SK-N-DZ (cell line): ENCODE results near the gene LYVE1.
A peak's percentile ranks its signal among the peaks of the same experiment; 100 is the strongest.

Experiments
- DNase-seq: peaks from one replicate; pipeline ENCODE4 v3.0.0-alpha.2; 2015; ENCODE audit warnings: low spot score

The LYVE1 gene

DNA sequence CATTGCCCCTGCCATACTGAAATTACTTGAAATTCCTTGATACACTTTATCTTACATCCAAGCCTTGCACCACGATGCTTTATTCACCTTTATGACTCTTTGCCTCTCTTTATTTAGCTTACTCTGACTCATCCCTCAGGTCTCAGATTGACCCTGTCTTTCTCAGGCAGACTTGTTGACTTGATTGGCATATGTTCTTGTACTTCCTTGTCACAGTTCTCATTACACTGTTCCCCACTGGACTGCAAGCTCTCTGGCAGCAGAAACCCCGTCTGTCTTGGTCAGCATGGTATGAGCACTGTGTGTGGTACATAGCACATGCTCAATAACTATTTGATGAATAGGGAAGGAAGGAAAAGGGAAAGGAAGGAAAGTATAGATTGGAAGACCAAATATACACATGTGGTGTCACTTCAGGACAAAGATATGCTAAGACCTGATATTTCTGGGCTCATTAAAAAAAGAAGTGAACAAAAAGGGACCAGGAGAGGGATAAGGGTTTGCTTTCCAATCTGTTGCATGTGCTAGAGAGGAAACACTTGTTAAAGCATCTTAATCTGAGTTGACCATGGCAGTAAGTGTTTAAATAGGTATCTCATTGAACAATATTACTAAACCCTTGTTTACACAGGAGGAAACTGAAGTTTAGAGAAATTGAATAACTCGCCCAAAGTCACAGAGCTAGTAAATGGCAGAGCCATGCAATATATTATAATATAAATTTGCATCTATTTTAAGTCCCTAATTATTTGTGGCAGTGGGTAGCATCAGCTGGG lies 7.2 kb downstream of the LYVE1 start:
- no peak for DNase-seq

DNA sequence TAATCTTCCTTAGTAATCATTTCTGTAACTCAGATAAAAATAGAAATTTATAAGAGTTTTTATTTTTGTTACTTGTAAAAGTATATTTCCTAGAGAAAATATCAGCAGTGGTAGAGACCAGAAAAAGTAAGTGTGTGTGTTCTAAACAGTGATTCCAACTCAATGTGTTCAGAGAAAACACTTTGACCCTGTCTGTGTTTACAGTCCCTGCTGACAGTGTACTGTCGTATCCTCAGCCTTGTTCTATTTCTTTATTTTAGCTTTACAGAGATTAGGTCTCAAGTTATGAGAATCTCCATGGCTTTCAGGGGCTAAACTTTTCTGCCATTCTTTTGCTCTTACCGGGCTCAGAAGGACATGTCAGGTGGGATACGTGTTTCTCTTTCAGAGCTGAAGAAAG lies 10.2 kb downstream of the LYVE1 start:
- no peak for DNase-seq

DNA sequence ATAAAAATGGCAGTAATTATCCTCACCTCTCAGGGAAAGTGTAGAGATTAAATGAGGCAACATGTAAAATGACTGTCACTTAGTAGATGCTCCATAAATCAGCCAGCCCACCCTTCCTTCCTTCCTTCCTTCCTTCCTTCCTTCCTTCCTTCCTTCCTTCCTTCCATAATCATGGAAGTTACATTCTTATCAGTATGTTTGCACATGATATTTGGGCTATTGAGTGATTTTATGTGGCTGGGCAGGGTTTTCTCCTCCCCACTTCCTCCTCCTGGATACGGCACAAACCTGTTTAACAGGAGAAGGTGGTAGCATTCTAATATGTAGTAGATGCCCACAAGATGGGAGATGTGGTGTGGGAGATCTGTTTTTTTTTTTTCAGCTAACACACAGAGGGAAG lies 11.9 kb downstream of the LYVE1 start:
- no peak for DNase-seq

DNA sequence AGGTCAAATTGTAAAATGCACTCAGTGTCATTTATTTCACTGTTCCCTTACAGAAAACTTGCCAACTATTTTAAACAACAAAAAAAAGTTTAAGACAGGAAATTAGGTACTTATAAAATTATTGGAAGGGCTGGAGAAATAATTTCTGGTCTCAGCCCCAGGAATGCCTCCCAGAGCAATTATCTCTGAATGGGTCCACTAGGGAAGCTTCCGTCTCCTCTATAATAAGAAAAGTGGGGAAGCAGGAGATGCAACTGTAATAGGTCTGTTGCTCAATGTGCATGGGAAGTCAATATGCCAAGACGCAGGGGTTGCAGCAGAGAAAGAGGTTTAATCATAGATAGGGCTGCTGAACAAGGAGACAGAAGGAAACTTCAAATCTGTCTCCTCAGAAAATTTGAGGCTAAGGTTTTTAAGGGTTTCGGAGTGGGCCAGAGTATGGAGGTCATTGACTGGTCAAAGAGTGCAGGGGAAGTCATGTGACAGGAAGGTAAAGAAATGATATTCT lies 16.6 kb downstream of the LYVE1 start:
- DNase-seq: no peak

DNA sequence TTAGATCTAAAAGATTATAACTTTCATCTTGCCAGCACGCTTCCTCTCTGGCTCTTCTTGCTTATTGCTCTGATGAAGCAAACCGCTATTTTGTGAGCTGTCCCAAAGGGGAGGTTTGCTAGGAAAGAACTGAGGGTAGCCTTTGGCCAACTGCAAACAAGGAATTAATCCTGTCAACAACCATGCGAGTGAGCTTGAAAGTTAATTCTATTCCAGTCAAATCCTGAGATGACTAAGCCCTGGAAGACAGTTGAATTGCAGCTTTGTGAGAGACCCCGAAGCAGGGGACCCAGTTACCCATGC lies 17.2 kb downstream of the LYVE1 start:
- no peak for DNase-seq

DNA sequence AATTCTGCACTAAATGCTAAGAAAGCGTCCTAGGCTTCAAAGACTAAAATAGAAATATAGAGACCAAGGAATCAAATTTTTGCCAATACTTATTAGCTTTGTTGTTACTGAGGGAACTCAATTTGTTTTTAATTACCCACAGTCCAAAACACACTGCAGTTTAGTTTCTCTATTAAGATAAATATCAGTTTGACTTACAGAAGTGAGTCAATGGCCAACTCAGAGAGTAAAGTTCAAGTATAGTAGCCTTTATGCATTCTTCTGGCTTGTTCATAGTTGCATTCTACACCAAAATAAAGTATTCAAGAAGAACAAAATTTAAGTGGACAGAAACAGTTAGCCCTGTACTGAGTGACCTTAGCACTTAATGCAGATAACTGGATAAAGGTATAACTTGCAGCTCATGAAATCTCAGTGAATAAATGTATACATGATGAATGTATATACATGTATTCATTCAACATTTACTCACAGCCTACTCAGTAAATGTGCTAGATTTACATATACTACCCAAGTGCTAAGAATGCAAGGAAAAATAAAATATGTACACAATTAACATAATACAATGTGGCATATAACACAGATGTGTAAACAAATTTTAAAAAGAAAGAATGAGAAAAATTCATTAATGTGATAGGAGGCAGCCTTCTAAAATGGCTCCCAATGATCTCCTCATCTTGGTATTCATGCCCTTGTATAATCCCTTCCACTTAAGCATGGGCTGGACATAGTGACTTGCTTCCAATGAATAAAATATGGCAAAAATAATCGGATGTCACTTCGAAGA lies 17.8 kb downstream of the LYVE1 start:
- DNase-seq: no peak

DNA sequence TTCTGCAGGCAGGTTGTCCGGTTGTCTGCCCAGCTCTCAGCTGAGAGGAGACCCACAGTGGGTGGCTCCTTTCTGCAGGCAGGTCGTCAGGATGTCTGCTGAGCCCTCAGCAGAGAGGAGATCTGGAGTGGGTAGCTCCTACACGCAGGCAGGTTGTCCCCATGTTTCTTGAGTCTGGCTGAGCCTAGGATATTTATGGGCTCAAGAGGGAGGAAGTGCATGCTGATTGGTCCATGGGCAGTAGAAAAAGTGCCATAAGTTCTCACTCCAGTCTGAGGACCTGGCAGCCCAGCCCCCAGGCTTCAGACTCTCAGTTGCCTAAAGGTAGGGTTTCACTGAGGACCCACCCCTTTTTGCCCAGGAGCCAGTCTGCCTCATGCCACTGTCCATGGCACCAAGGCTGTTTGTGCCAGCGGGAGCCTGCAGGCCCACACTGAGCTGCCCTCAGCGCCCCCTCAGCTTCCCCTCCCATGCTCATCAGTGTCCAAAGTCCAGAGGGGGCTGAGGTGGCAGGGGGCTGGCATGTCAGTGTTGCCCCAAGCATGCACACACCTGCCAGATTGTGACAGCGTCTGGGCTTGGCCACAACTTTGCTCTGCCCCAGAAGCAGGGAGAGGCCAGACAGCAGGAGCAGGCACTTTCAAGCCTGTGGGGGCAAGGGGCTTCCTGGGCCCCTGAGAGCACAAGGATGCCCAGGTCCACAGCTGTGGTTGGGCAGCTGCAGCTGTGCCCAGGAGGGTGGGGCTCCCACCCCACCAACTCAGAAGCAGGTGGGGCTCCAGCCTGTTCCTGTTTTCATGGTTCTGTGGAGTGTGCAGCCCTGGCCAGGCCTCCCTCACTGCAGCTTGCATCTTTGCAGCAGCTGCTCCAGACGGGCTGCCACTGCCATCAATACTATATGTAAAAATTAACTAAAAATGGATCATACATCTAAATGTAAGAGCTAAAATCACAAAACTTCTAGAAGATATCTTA lies 23.7 kb downstream of the LYVE1 start:
- no peak for DNase-seq

DNA sequence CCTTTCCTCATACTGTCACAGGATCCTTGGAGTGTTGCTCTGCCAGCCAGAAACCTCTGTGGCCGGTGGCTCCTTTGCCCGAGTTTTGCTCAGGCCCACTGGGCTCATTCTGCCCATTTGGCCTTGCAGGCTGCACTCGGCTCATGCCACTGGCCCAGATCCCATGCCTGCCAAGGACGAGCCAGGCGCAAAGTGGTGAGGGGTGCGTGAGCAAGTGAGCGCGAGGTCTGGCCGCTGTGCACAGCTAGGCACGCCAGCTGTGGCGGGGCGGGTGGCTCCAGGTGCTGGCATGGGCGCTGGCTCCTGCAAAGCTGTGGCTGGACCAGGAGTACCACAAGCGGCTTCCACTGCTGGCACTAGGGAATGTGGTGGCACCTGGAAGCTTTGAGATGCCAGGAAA lies 24.7 kb downstream of the LYVE1 start:
- DNase-seq: no peak

DNA sequence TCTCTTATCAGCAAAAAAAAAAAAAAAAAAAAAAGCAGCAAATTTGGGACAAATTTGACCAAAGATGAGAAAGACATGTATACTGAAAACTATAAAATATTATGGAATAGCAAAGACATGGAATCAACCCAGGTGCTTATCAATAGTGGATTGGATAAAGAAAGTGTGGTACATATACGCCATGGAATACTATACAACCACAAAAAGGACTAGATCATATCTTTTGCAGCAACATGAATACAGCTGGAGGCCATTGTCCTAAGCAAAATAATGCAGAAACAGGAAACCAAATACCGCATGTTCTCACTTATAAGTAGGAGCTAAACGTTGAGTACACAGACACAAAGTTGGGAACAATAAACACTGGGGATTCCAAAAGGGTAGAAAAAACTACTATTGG lies 25.7 kb downstream of the LYVE1 start:
- DNase-seq: no peak

DNA sequence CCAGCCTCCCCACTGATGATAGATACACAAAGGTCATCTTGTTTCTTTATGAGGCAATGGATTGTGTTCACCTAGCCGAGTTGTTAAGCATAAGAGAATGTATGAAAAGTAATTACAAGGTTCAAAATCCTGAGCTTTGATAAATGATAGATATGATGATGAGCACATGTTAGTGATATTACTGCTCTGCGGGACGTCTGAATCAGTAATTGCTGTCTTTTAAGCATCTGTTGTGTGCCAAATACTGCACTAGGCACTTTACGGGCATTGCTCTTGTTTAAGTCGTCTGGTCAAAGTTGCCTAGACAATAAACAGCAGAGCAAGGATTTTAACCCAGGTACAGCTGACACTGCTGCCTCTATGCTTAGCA lies 26.9 kb downstream of the LYVE1 start:
- DNase-seq: no peak

DNA sequence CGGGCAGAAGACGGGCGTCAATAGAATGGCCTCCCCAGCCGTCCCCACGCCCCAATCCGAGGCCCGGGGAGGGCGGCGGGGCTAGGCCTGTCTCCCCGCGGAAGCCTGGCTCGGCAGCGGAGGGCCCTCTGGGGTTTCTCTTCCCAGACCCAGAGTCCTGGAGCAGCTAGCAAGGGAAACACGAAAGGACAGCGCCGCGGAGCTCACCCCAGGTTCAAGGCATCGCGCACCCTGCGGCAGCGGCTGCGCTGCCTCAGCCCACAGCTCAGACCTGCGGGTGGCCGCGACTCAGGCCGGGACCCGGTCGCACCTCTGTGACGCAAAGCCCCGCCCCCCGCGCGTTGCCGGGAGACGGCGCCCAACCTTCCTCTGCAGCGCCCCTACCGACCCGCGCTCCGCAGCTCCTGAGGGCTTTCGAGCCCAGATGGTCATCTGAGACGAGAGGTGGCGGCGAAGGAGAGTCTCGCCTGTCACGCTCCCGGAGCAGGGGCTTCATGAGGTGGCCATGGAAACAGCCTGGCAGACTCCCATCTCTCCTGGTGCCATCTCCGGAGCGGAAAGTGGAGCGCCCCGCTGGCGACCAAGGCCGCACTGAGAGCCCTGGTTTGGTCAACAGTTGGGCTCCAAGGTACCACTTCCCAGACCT lies 27.4 kb downstream of the LYVE1 start, which contains the start of gene RNF141:
Gene RNF141 (minus strand): TSS at position 273 of the 646 bp plus-strand sequence. CDS start 7,029 bp downstream, outside the sequence.
- DNase-seq: peak; percentile 94

DNA sequence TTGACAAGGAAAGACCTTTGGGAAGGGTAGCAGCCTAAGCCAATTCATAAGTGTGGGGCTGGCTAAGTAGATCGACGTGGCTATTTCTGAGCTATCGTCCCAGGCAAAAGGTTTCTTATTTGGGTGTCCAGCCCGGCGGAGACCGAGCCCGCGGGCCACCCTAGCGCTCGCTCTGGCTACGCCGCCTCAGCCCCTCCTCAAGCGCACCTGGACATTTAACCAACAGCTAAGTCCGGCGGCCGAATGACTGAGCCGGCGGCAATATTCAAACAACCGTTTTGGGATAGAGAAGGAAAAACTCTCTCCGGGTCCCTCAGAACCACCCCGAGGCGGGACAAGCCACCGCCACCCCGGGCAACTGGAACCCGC lies 27.9 kb downstream of the LYVE1 start:
- no peak for DNase-seq

DNA sequence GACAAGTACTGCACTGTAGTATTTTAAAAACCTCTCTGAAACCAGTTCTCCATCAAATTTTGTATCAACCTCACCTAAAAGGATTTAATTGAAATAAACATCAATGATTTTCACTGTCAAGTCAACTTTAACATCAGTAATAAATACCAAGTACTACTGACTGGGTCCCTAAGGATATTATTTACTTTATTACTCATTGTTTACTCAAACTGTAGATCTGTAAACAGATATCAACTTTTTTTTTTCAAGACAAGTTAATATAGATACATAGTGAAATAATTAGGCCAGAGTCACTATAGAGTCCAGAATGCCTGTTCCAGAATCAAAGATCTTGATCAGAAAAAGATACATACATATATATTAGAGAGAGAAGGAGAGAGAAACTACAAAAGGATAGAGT lies 29.1 kb downstream of the LYVE1 start:
- no peak for DNase-seq

DNA sequence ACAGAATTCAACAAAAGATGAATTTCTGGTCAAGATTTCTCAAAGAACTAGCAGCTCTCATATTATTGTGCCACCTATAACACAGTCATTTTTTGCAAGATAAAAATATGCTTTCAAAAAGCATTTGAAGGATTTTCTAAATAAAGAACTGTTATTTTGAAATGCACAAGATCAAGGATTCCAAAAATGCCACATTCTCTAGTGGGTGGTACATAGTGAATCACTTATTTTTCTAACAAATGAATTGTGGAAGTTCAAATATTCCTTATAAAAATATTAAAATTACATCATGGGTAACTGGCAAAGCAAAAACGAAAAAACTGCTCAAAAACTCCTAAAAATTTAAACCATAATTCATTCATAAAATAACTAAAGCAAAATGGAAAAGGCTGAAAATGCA lies 29.5 kb downstream of the LYVE1 start:
- DNase-seq: no peak

DNA sequence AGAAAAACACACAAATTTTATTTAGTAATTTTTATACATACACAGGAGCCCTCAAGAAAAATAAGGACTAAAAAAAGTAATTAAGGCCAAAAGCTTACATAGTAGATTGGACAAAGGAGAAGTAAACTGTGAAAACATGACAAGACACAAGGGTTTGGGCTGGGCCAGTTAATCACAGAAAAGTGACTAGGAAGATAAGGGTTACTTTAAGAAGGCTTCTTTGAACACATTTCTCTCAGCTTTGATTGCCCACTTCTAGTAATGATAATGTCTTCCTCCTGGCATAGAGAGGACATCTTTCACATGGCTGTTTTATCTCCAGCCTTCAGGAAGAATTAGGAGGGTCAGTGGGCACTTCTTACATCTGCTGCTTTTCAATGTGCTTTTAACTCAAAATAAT lies 30.9 kb downstream of the LYVE1 start:
- no peak for DNase-seq

DNA sequence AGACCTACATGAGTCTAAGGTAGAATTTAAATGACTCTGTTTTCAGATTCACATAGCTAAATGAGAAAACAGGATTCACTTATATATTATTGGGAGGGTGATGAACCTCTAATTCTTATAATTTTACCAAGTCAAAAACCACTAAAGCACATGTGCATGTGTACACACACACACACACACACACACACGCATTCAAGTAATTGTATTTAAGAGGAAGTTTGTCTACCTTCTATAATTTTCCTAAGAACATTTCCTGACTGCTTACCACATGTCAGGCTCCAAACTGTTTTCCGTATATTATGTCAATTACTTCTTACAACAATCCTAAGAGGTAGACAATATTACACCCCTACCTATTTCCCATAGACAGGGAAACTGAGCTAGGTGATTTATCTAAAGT lies 34.1 kb downstream of the LYVE1 start:
- no peak for DNase-seq

DNA sequence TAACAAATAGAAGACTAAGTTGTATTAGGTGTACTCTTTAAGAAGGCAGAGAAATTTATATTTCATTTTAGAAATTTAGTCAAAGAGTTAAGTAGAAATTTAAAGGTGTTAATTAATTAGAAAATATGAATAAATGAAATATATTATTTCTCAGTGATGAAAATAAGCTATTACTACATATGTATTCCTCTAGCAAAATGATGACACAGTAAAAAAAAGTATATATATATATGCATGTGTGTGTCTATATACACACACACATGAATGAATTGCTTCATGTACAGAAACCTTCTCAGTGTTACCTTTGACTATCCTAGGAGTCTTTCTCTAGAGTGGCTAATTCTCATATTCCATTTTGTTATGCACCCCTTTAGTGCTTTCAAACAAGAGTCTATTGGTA lies 35.1 kb downstream of the LYVE1 start:
- no peak for DNase-seq

DNA sequence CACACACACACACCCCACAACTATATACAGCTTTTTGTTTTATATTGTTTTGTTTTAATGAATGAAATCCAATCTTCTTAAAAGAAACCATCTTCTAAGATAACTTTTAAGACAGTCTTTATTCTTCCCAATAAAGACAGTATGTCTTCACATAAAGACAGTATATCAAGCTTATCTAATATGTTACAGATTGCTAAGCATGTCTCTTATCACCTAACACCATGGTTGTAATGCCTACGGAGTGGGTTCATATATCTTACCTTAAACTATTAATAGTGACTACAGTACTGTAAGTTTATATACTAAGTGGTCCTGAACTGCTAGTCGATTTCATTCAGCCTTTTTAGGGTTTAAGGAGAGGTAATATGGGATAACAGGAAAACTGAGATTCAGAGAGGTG lies 35.9 kb downstream of the LYVE1 start:
- DNase-seq: no peak

DNA sequence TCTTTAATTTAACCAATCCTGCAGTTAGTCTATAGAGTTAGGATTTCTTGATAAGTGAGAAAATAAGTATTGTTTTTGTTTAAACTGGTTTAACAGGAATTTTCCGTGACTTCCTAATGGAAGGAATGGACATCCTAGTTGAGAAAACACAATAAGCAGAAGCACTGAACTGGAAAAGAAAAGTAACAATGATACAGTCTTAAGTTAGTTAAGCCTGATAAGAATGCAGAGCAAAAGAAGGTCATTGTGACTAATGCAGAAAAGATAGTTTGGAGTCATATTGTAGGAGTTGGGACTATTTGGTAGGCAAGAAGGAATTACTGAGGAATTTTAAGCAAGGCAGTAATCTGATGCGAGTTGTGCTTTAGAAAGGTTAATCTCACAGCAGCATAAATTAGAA lies 39.2 kb downstream of the LYVE1 start:
- DNase-seq: no peak

DNA sequence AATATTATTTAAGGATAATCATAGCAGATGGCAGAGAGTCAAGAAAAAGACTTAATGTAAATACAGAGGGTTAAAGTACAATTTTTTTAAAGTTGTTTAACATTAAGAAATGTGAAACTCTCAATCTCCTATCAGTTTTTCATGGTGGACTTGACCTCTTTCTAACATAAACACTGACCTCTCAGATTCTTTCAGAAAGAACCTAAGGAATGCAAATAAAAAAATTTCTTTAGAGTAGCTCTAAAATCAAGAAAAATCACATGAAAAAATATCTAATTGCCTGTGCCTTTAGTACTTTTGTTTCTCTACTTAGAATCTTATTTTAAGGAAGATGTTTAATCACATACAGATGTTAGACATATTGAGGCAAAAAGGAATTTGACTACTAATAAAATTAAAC lies 40.3 kb downstream of the LYVE1 start:
- no peak for DNase-seq
